H9 (cell line): Measurements from ENCODE around the gene DNAJB11. TPM values are rescaled to one million over a fixed set of nuclear protein-coding genes. Genes with fewer than 3 reads are reported as not detected.

Source experiments
- DNase-seq: peaks from one replicate; pipeline ENCODE4 v3.0.0-alpha.2; 2017
- H2AFZ ChIP-seq: one replicate; pipeline ENCODE4 v1.6.1; 2013; ENCODE audit warnings: mild to moderate bottlenecking, low read length, control low read depth, moderate library complexity
- H2AK5ac ChIP-seq: 2 replicates; pipeline ENCODE4 v1.6.1; 2013; ENCODE audit warnings: low read length, control low read depth, mixed read lengths; ENCODE audit not compliant: insufficient read length
- H2BK120ac ChIP-seq: one replicate; pipeline ENCODE4 v1.6.1; 2013; ENCODE audit warnings: low read depth, mild to moderate bottlenecking, low read length, control low read depth, inconsistent platforms; ENCODE audit not compliant: poor library complexity, severe bottlenecking
- H2BK12ac ChIP-seq: 2 replicates; pipeline ENCODE4 v1.6.1; 2013; ENCODE audit warnings: low read length, control low read depth, mixed read lengths, low read depth; ENCODE audit not compliant: insufficient read length
- H2BK15ac ChIP-seq: 2 replicates; pipeline ENCODE4 v1.6.1; 2013; ENCODE audit warnings: low read depth, low read length, control low read depth
- H2BK20ac ChIP-seq: one replicate; pipeline ENCODE4 v1.6.1; 2013; ENCODE audit warnings: low read depth, mild to moderate bottlenecking, low read length, control low read depth, inconsistent platforms; ENCODE audit not compliant: poor library complexity, severe bottlenecking
- H2BK5ac ChIP-seq: 2 replicates; pipeline ENCODE4 v1.6.1; 2013; ENCODE audit warnings: low read length, control low read depth, mixed read lengths; ENCODE audit not compliant: insufficient read length
- H3K14ac ChIP-seq: 2 replicates; pipeline ENCODE4 v1.6.1; 2013; ENCODE audit warnings: low read length, control low read depth; ENCODE audit not compliant: insufficient read depth
- H3K18ac ChIP-seq: 2 replicates; pipeline ENCODE4 v1.6.1; 2013; ENCODE audit warnings: low read depth, mild to moderate bottlenecking, mixed read lengths, low read length, control low read depth; ENCODE audit not compliant: insufficient read length
- H3K23ac ChIP-seq: 2 replicates; pipeline ENCODE4 v1.6.1; 2013; ENCODE audit warnings: low read length, control low read depth, mixed read lengths, low read depth; ENCODE audit not compliant: insufficient read length
- H3K23me2 ChIP-seq: 2 replicates; pipeline ENCODE4 v1.6.1; 2013; ENCODE audit warnings: low read depth, mild to moderate bottlenecking, mixed read lengths, low read length, control low read depth; ENCODE audit not compliant: insufficient read length, poor library complexity, severe bottlenecking
- H3K27ac ChIP-seq: 2 replicates; pipeline ENCODE4 v1.5.1; 2013; ENCODE audit warnings: low read length, control low read depth, mixed read lengths, low read depth; ENCODE audit not compliant: insufficient read length
- H3K27me3 ChIP-seq: 2 replicates; pipeline ENCODE4 v1.6.1; 2013; ENCODE audit warnings: low read length, control low read depth, inconsistent platforms; ENCODE audit not compliant: insufficient read depth
- H3K4ac ChIP-seq: 2 replicates; pipeline ENCODE4 v1.6.1; 2013; ENCODE audit warnings: low read depth, mild to moderate bottlenecking, control low read depth, inconsistent platforms, low read length, moderate library complexity
- H3K4me1 ChIP-seq: 2 replicates; pipeline ENCODE4 v1.6.1; 2013; ENCODE audit warnings: low read length, control low read depth, inconsistent platforms; ENCODE audit not compliant: insufficient read depth
- H3K4me2 ChIP-seq: 2 replicates; pipeline ENCODE4 v1.6.1; 2013; ENCODE audit warnings: low read length, control low read depth, mixed read lengths; ENCODE audit not compliant: insufficient read length, insufficient read depth
- H3K56ac ChIP-seq: 2 replicates; pipeline ENCODE4 v1.6.1; 2013; ENCODE audit warnings: low read depth, mild to moderate bottlenecking, mixed read lengths, low read length, control low read depth; ENCODE audit not compliant: insufficient read length
- H3K79me1 ChIP-seq: 2 replicates; pipeline ENCODE4 v1.6.1; 2013; ENCODE audit warnings: low read depth, mild to moderate bottlenecking, moderate library complexity, low read length, control low read depth, inconsistent platforms; ENCODE audit not compliant: insufficient read depth, poor library complexity, severe bottlenecking
- H3K79me2 ChIP-seq: 2 replicates; pipeline ENCODE4 v1.6.1; 2013; ENCODE audit warnings: low read length, control low read depth, inconsistent platforms; ENCODE audit not compliant: insufficient read depth
- H3K9ac ChIP-seq: 2 replicates; pipeline ENCODE4 v1.6.1; 2013; ENCODE audit warnings: low read length, control low read depth, mixed read lengths; ENCODE audit not compliant: insufficient read length; ENCODE audit errors: extremely low read depth
- H3K9me3 ChIP-seq: one replicate; pipeline ENCODE4 v1.6.1; 2013; ENCODE audit warnings: low read depth, low read length, inconsistent platforms; ENCODE audit not compliant: control insufficient read depth
- H3T11ph ChIP-seq: one replicate; pipeline ENCODE4 v1.6.1; 2013; ENCODE audit warnings: mild to moderate bottlenecking, low read length, control low read depth, inconsistent platforms
- H4K20me1 ChIP-seq: one replicate; pipeline ENCODE4 v1.6.1; 2013; ENCODE audit not compliant: control insufficient read depth, insufficient read length, insufficient read depth
- H4K5ac ChIP-seq: 2 replicates; pipeline ENCODE4 v1.6.1; 2013; ENCODE audit warnings: low read depth, mild to moderate bottlenecking, mixed read lengths, low read length, control low read depth; ENCODE audit not compliant: insufficient read length
- H4K8ac ChIP-seq: replicated peaks from 2 replicates; pipeline ENCODE4 v1.6.1; 2013; ENCODE audit warnings: low read length, control low read depth, mixed read lengths, low read depth; ENCODE audit not compliant: insufficient read length
- H4K91ac ChIP-seq: 2 replicates; pipeline ENCODE4 v1.6.1; 2013; ENCODE audit warnings: low read depth, mild to moderate bottlenecking, moderate library complexity, mixed read lengths, low read length, control low read depth; ENCODE audit not compliant: insufficient read length
- H3K27ac Mint-ChIP-seq, 3 experiments: 2 replicates in 2 of 3; 3 replicates in 1 of 3; pipeline ENCODE4 v1.8.0; 2020 to 2021; ENCODE audit warnings: mixed read lengths in 3 of 3, mild to moderate bottlenecking in 1 of 3, moderate library complexity in 1 of 3
- H3K27me3 Mint-ChIP-seq: 2 replicates; pipeline ENCODE4 v1.8.0; 2021; ENCODE audit warnings: low read depth, mild to moderate bottlenecking, moderate library complexity, mixed read lengths
- H3K36me3 Mint-ChIP-seq, 3 experiments: 2 replicates in 2 of 3; 3 replicates in 1 of 3; pipeline ENCODE4 v1.8.0; 2020 to 2021; ENCODE audit warnings: low read depth in 3 of 3, mixed read lengths in 3 of 3; ENCODE audit not compliant: insufficient read depth in 1 of 3
- H3K4me1 Mint-ChIP-seq, 2 experiments: 2 replicates each; pipeline ENCODE4 v1.8.0; 2020; ENCODE audit warnings: mixed read lengths in 2 of 2
- H3K4me3 Mint-ChIP-seq, 2 experiments: 2 replicates in 1 of 2; 3 replicates in 1 of 2; pipeline ENCODE4 v1.8.0; 2020 to 2021; ENCODE audit warnings: mild to moderate bottlenecking in 2 of 2, mixed read lengths in 2 of 2, moderate library complexity in 1 of 2
- H3K9me3 Mint-ChIP-seq, 2 experiments: 2 replicates in 1 of 2; 3 replicates in 1 of 2; pipeline ENCODE4 v1.8.0; 2020; ENCODE audit warnings: mild to moderate bottlenecking in 2 of 2, mixed read lengths in 2 of 2, moderate library complexity in 1 of 2
- CTCF ChIP-seq: fragments of 200-600 bp; sonication (generic); conservative IDR thresholded peaks from 3 replicates; pipeline ENCODE4 v1.8.0; 2021; ENCODE audit warnings: antibody characterized with exemption, mild to moderate bottlenecking
- WGBS: extraction: QIAGEN DNeasy Blood & Tissue Kit; methylation state at CpG from one replicate; pipeline ENCODE4 v1.1.7; 2013; ENCODE audit warnings: missing lambda C conversion rate, low lambda C conversion rate, mixed read lengths; ENCODE audit not compliant: insufficient read length; ENCODE audit errors: extremely low coverage; 5-methylcytosine and 5-hydroxymethylcytosine counted together
- total RNA-seq: library from RNA; stranded (reverse); gene quantifications from 2 replicates; pipeline ENCODE4 v1.2.1, GENCODE V29; 2021

The DNAJB11 gene
- total RNA-seq, 1 experiment from 2014 or later, result 61.2 TPM

- peak overlapping the region in 1 of 3 experiments; percentile 5; a peak in 1 of 7 replicates for H3K27ac Mint-ChIP-seq
- no peak overlapping the region for H3K56ac ChIP-seq
- TF ChIP-seq CTCF, result peak; percentile 98
- H4K8ac ChIP-seq, result peak overlapping the region; percentile 87
- H3K9ac ChIP-seq, result no peak overlapping the region
- H2AK5ac ChIP-seq, result no peak overlapping the region
- no peak overlapping the region for H3K4ac ChIP-seq
- H3K4me2 ChIP-seq, result no peak overlapping the region
- H3K27ac ChIP-seq, result no peak overlapping the region
- no peak overlapping the region for H2BK20ac ChIP-seq
- no CpG with 5 or more reads among the region's 16 CpGs for WGBS
- H3K27me3 Mint-ChIP-seq, result peaks cover 32% of the 10 kb centered on the region
- H2BK15ac ChIP-seq, result no peak overlapping the region
- no peaks in the 10 kb centered on the region for H3K79me1 ChIP-seq
- H3K9me3 ChIP-seq, result no peaks in the 10 kb centered on the region
- H3K79me2 ChIP-seq, result no peaks in the 10 kb centered on the region
- no peaks in the 10 kb centered on the region; the same call in 1 of the 2 replicates for H3K4me1 ChIP-seq
- no peaks in the 10 kb centered on the region for H4K20me1 ChIP-seq
- no peak overlapping the region for H2AFZ ChIP-seq
- H3K4me1 Mint-ChIP-seq, result peaks cover 14% of the 10 kb centered on the region in 2 experiments
- no peaks in the 10 kb centered on the region for H3K36me3 Mint-ChIP-seq
- H3K27me3 ChIP-seq, result no peaks in the 10 kb centered on the region
- no peaks in the 10 kb centered on the region for H3K9me3 Mint-ChIP-seq
- H3T11ph ChIP-seq, result no peak overlapping the region
- peak overlapping the region; percentile 70 for H3K18ac ChIP-seq
- H2BK5ac ChIP-seq, result no peak overlapping the region
- H2BK120ac ChIP-seq, result no peak overlapping the region
- H3K4me3 Mint-ChIP-seq, result no peak overlapping the region
- peak; percentile 85 for DNase-seq
- H3K23me2 ChIP-seq, result no peaks in the 10 kb centered on the region
- peak overlapping the region; percentile 67 for H4K5ac ChIP-seq
- peak overlapping the region; percentile 83 for H3K14ac ChIP-seq
- peak overlapping the region; percentile 43 for H4K91ac ChIP-seq
- H2BK12ac ChIP-seq, result no peak overlapping the region
- H3K23ac ChIP-seq, result no peak overlapping the region
These were observed 44.3 kb downstream of the DNAJB11 start for GRCh38 chr3:186614597-186615483.
